ENCODE data around the gene ACOXL. TPM values are rescaled to one million over a fixed set of nuclear protein-coding genes. Genes with fewer than 3 reads are reported as not detected.

ACOXL gene
- total RNA-seq, 2 donors from 2014 or later = 0.52 TPM; not detected in 1

DNA sequence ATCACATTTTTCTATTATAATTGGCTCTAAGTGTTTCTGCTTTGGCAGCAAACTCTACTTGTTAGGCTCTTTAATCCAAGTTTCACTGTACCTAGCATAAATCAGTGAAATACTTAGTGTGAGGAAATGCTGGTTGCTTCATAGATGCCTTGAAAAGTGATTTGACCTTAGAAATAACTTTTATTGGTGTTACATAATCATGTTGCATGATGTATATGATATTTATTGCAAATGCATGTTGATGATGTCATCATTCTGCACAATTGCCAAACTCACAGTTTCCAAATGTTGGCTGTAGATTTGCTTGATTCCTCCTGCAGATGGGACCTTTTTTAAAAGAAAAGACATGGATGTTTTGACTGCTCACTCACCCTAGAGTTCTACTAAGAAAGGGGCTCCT lies 250.8 kb downstream of the ACOXL start:
- DNase-seq (no peak), ATAC-seq (no peak)

DNA sequence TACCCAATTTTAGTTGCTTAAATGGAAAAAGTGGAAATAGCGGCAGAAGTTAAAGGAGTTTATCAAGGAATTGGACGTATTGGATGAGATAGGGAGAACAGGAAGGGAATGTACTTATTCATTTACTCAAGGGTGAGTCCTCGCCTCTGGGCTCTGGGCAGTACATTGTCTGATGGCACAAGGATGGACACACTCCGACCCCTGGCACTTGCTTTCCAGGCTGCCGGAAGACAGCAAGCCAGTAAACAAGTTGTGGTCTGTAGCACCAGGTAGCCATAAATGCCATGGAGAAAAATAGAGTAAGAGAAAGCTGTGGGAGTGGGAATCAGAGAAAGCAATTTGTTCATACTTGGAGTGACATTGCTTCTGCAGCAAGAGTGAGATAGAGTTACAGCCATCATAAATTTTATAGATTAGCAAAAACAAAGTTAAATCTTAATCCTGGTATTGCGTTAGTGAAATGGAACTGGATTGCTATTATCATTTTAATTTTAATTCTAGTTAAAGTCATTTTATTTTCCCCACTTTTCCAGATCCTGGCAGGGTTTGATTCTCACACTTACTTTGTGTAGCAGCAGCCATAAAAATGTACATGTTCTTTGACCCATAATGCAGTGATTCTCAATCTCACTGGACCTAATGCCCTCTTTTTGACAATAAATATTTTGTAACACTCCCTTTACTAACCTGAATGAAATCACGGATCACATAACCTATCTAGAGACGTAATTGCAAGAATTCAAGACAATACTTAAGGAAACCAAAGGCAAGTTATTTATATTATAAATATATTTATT lies 252.5 kb downstream of the ACOXL start:
- no peak overlapping the region for H3K27ac ChIP-seq

More for the DNA sequence above, 250.8 kb downstream of the ACOXL start:
- Histone ChIP-seq H3K36me3 (replicated peaks in 1 of 2; ENCODE audit: insufficient read depth in 1 of 2, low read depth in 2 of 2) (no peaks in the 10 kb centered on the region), H3K4me1 (no peaks in the 10 kb centered on the region), H3K27me3 (no peaks in the 10 kb centered on the region), H3K4me3 (no peak overlapping the region), H3K9me3 (no peaks in the 10 kb centered on the region), H3K27ac (no peak overlapping the region)
- TF ChIP-seq, protein P1, sequence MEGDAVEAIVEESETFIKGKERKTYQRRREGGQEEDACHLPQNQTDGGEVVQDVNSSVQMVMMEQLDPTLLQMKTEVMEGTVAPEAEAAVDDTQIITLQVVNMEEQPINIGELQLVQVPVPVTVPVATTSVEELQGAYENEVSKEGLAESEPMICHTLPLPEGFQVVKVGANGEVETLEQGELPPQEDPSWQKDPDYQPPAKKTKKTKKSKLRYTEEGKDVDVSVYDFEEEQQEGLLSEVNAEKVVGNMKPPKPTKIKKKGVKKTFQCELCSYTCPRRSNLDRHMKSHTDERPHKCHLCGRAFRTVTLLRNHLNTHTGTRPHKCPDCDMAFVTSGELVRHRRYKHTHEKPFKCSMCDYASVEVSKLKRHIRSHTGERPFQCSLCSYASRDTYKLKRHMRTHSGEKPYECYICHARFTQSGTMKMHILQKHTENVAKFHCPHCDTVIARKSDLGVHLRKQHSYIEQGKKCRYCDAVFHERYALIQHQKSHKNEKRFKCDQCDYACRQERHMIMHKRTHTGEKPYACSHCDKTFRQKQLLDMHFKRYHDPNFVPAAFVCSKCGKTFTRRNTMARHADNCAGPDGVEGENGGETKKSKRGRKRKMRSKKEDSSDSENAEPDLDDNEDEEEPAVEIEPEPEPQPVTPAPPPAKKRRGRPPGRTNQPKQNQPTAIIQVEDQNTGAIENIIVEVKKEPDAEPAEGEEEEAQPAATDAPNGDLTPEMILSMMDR (IDR thresholded peaks at IDR 0.05) = no peak
- TF ChIP-seq POLR2A (IDR thresholded peaks at IDR 0.05) = no peak
- intact Hi-C loops (cut with DNase I) = no loop called here

DNA sequence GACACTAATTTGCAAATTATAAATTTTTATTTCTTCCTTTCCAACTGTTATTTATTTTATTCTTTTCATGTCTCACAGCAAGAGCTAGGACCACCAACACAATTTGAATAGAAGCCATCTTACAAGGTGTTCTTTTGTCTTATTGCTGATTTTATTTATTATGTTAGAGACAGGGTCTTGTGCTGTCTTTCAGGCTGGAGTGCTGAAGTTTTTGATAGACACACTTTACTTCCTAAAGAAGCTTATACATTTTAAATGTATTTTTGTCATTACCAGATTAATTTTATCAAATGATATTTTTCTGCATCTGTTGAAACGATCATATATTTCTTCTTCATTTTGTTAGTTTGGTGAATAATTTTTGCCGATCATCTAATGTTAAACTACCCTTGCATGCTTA lies 258.1 kb downstream of the ACOXL start:
- no peak for ATAC-seq
- TF ChIP-seq, protein P1 (IDR thresholded peaks at IDR 0.05) = no peak
- TF ChIP-seq POLR2A (IDR thresholded peaks at IDR 0.05) = no peak
- no peak for DNase-seq
- Histone ChIP-seq H3K4me1 (no peaks in the 10 kb centered on the region), H3K9me3 (no peaks in the 10 kb centered on the region), H3K27me3 (no peaks in the 10 kb centered on the region), H3K27ac (no peak overlapping the region), H3K4me3 (no peak overlapping the region), H3K36me3 (replicated peaks in 1 of 2; ENCODE audit: insufficient read depth in 1 of 2, low read depth in 2 of 2) (no peaks in the 10 kb centered on the region)
- 64 to 82% methylated on average over 2 of the region's 2 CpGs for WGBS, 2 donors
- intact Hi-C loops (cut with DNase I) = no loop called here

More for the DNA sequence above, 252.5 kb downstream of the ACOXL start:
- no peaks in the 10 kb centered on the region for H3K4me1 ChIP-seq
- H3K9me3 ChIP-seq = no peaks in the 10 kb centered on the region
- no peaks in the 10 kb centered on the region for H3K36me3 ChIP-seq (replicated peaks in 1 of 2; ENCODE audit: insufficient read depth in 1 of 2, low read depth in 2 of 2)
- ATAC-seq (no peak), DNase-seq (no peak)
- 69 to 72% methylated on average over 8 of the region's 8 CpGs for WGBS, 2 donors
- no peak for TF ChIP-seq POLR2A (IDR thresholded peaks at IDR 0.05)
- TF ChIP-seq, protein P1 (IDR thresholded peaks at IDR 0.05) = no peak
- H3K4me3 ChIP-seq = no peak overlapping the region
- intact Hi-C loops (cut with DNase I) = no loop called here
- no peaks in the 10 kb centered on the region for H3K27me3 ChIP-seq

DNA sequence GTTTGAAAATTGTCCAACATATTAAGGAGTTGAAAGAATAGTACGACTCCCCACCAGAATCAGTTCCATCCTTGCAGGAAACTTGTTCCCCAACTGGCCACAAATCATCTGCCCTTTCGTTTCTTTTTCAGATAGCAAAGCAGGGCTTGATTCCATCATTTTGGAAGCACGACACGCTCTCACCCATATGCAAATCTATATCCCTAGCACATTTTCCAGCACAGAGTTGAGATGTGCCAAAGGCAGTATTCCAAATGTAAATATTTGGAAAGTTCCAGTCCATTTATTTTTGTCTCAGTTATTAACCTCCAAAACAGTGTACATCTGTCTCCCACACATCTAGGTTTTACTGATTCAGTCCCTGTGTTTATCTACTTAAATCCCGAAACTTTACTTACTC lies 259.5 kb downstream of the ACOXL start:
- WGBS, 2 donors = 60 to 82% methylated on average over 5 of the region's 5 CpGs
- no peak for TF ChIP-seq POLR2A (IDR thresholded peaks at IDR 0.05)
- TF ChIP-seq, protein P1 (IDR thresholded peaks at IDR 0.05) = no peak
- ATAC-seq = no peak
- Histone ChIP-seq H3K4me3 (no peak overlapping the region), H3K9me3 (no peaks in the 10 kb centered on the region), H3K4me1 (no peaks in the 10 kb centered on the region), H3K36me3 (replicated peaks in 1 of 2; ENCODE audit: insufficient read depth in 1 of 2, low read depth in 2 of 2) (no peaks in the 10 kb centered on the region), H3K27me3 (no peaks in the 10 kb centered on the region), H3K27ac (no peak overlapping the region)
- no peak for DNase-seq
- intact Hi-C loops (cut with DNase I) = no loop called here

DNA sequence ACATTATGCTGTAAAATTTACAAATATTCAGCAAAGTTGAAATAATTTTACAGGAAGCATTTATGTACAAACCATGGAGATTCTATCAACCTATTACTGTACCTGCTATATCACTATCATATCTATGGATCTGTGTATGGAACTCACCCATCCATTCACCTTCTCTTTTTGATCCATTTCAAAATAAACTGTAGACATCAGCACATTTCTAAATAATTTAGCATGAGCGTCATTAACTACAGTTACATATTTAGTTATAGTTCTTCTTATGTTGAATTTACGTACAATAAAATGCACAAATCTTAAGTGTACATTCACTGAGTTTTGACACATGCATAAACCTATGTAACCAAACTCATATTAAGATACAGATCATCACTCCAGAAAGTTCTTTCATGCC lies 260.5 kb downstream of the ACOXL start:
- ATAC-seq (no peak), DNase-seq (no peak)
- Histone ChIP-seq H3K27me3 (no peaks in the 10 kb centered on the region), H3K9me3 (no peaks in the 10 kb centered on the region), H3K4me3 (no peak overlapping the region), H3K27ac (no peak overlapping the region), H3K36me3 (replicated peaks in 1 of 2; ENCODE audit: insufficient read depth in 1 of 2, low read depth in 2 of 2) (no peaks in the 10 kb centered on the region), H3K4me1 (no peaks in the 10 kb centered on the region)
- intact Hi-C loops (cut with DNase I) = no loop called here
- no peak for TF ChIP-seq POLR2A (IDR thresholded peaks at IDR 0.05)
- TF ChIP-seq, protein P1 (IDR thresholded peaks at IDR 0.05) = no peak
- 82 to 87% methylated on average over 2 of the region's 2 CpGs for WGBS, 2 donors

All from body of pancreas (tissue), 4 donors.